GM12875 (cell line): ENCODE results near the gene LPAR1.
"Not testable (repeated sequence)": the region's sequence is repeated elsewhere in the genome, so short reads cannot be mapped to it uniquely, and the experiment has no call there.

ENCODE experiments used
- H3K4me3 ChIP-seq: one replicate; pipeline ENCODE4 v1.5.1; 2011; ENCODE audit warnings: low read depth, low read length, control low read depth
- TF ChIP-seq, protein P1 (sequence below): IDR thresholded peaks from 2 replicates; pipeline ENCODE4 v1.5.1; 2011; ENCODE audit warnings: low read depth, mild to moderate bottlenecking, control low read depth, inconsistent platforms, low read length, moderate library complexity, borderline replicate concordance; ENCODE audit not compliant: insufficient read depth

LPAR1 gene

DNA sequence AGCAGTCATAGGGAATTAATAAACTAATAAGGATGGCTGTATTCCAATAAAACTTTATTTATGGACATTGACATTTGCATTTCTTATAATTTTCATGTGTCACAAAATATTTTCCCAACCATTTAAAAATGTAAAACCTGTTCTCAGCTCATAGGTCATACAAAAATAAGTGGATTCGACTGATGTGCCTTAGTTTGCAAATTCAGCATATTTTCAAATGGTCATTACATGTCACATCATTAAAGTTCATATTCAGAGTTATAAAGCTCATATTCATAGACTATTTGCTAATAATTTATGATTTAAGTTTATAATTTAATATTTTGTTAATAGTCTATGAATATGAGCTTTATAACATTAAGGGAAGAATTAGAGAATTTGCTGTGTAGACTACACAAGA is 166.5 kb downstream of the LPAR1 start:
- no peak overlapping the region for H3K4me3 ChIP-seq
- TF ChIP-seq, protein P1, sequence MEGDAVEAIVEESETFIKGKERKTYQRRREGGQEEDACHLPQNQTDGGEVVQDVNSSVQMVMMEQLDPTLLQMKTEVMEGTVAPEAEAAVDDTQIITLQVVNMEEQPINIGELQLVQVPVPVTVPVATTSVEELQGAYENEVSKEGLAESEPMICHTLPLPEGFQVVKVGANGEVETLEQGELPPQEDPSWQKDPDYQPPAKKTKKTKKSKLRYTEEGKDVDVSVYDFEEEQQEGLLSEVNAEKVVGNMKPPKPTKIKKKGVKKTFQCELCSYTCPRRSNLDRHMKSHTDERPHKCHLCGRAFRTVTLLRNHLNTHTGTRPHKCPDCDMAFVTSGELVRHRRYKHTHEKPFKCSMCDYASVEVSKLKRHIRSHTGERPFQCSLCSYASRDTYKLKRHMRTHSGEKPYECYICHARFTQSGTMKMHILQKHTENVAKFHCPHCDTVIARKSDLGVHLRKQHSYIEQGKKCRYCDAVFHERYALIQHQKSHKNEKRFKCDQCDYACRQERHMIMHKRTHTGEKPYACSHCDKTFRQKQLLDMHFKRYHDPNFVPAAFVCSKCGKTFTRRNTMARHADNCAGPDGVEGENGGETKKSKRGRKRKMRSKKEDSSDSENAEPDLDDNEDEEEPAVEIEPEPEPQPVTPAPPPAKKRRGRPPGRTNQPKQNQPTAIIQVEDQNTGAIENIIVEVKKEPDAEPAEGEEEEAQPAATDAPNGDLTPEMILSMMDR, result no peak

DNA sequence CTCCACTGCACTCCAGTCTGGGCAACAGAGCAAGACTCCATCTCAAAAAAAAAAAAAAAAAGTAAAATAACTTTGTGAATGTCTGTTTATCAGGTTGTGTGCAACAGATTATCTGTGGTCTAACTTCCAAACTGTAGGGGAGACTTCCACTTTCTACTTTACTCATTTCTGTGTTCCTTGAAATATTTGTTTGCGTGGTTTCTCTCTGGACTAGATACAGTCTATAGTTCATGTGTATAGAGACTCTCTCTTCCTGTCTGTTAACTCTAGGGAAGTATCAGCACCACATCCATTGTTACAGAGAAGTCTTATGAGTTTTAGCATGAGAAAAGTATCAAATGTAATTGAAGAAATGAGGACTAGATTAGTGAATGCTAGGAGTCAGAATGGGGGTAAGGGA is 168.3 kb downstream of the LPAR1 start:
- TF ChIP-seq, protein P1, result no peak
- H3K4me3 ChIP-seq, result no peak overlapping the region

DNA sequence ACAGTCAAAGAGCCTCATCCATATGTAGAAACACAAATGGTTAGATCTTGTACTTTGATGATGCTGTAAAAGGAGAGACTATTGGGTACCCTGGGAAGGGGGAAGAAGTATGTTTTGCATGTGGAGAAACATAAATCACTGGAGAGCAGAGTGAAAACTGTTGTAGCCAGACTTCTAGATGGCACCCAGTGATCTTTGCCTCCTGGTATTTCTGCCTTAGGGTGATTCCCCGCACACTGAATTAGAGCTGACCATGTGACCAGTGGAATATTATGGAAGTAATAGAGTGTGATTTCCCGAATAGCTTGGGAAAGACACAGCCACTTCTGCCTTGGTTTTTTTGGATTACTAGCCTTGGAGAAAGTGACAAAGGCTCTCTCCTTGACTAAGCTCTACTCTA is 174.3 kb downstream of the LPAR1 start:
- TF ChIP-seq, protein P1, result no peak
- H3K4me3 ChIP-seq, result no peak overlapping the region

DNA sequence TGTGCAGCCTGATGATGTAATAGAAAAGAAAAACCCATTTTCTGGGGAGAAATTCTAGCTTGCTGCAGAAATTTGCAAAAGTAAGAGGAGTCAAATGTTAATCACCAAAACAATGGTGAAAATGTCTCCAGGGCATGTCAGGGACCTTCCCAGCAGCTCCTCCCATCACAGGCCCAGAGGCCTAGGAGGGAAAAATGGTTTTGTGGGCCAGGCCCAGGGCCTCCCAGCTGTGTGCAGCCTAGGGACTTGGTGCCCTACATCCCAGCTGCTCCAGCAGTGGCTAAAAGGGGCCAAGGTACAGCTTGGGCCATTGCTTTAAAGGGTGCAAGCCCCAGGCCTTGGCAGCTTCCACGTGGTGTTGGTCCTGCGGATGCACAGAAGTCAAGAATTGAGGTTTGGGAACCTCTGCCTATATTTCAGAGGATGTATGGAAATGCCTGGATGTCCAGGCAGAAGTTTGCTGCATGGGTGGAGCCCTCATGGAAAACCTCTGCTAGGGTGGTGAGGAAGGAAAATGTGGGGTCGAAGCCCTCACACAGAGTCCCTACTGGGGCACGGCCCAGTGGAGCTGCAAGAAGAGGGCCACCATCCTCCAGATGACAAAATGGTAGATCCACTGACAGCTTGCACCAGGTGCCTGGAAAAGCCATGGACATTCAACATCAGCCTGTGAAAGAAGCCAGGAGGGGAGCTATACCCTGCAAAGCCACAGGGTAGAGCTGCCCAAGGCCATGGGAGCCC is 176.7 kb downstream of the LPAR1 start:
- H3K4me3 ChIP-seq, result not testable (repeated sequence)

DNA sequence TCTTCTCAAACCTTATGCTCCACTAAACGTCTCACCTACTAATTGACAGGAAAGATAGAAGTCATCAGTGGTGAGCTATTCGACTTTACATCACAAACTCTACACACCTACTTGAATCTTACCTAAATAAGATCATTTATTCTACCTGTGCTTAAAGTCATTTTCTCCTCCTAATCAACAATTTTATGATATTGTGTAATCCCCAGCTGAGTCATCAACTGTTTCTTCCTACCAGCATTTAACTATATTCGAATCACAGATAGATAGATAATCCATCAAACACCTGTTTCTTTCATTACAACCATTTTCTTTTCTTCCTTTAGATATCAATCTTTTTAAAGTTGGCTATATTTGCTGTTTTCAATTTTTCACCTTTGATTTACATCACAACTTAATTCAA is 181.5 kb downstream of the LPAR1 start:
- TF ChIP-seq, protein P1, result no peak
- no peak overlapping the region for H3K4me3 ChIP-seq

DNA sequence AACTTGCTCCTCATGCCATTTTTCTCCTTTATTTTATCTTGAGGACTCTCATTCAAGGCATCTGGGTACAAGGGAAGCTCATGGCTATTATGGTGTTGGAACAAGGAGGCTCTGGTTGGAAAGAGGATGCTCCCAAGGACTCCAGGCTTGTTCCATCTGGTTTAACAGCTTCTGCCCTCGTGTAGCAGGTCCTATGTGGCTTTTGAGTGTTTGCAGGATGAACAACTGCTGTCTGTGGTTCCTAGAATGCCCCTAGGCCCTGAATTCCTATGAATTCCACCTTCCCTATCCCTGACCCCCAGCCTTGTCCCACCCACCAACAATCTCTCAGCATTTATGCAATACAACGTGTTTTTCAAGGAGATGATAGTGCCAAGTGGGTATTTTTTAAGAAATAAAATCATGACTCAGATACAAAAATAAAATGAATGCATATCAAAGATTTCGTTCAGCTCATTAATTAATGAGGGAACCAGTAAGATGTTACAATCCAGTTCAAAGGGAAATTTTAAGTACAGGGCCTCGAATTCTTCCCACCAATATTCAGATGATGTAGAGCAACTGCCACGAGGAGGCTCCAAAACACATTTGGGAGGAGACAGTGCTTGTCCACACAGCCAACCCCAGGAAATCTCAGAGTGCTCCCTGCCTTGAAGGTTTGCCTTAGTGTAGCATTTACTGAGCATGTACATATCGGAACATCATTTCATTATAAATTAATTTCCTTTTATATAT is 187.7 kb downstream of the LPAR1 start:
- TF ChIP-seq, protein P1, result no peak
- no peak overlapping the region for H3K4me3 ChIP-seq

DNA sequence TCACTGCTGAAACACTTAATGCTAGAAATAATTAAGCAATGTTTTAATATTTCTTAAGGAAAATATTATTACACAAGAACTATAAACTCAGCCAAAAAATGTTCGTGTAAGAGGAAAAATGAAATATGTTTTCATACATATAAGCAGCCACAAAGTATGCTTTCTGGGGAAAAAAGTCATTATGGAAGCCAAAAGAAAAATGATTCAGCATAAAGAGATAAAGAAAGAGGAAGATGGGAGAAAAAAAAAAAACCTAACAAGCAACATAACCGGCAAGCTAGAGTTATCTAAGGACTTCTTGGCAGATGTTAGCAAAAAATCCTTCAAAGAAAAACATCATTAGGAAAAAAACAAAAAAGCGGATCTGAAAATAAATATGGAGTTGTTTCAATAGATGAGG is 190.6 kb downstream of the LPAR1 start:
- TF ChIP-seq, protein P1, result no peak
- H3K4me3 ChIP-seq, result no peak overlapping the region
